Hepatocyte (in vitro differentiated cells): ENCODE measurements around the gene ATP8A1. TPM values are rescaled to one million over a fixed set of nuclear protein-coding genes. Genes with fewer than 3 reads are reported as not detected.

ENCODE experiments used
- DNase-seq: peaks from one replicate; pipeline ENCODE4 v3.0.0-alpha.2; 2016; ENCODE audit warnings: low spot score
- H2AFZ ChIP-seq: fragments of 200-600 bp; sonication (generic); 2 replicates; pipeline ENCODE4 v1.6.0; 2016; ENCODE audit warnings: antibody characterized with exemption, mild to moderate bottlenecking
- H3K27ac ChIP-seq: fragments of 200-600 bp; sonication (generic); 2 replicates; pipeline ENCODE4 v1.5.1; 2016; ENCODE audit warnings: mild to moderate bottlenecking
- H3K27me3 ChIP-seq: fragments of 200-600 bp; sonication (generic); 2 replicates; pipeline ENCODE4 v1.6.1; 2016
- H3K36me3 ChIP-seq: fragments of 200-600 bp; sonication (generic); replicated peaks from 2 replicates; pipeline ENCODE4 v1.5.1; 2016; ENCODE audit warnings: low read depth; ENCODE audit not compliant: insufficient read depth
- H3K4me1 ChIP-seq: fragments of 200-600 bp; sonication (generic); 2 replicates; pipeline ENCODE4 v1.5.1; 2016; ENCODE audit warnings: mild to moderate bottlenecking, moderate library complexity; ENCODE audit not compliant: insufficient read depth
- H3K4me2 ChIP-seq: fragments of 200-600 bp; sonication (generic); 2 replicates; pipeline ENCODE4 v1.6.0; 2016
- H3K4me3 ChIP-seq: fragments of 200-600 bp; sonication (generic); 2 replicates; pipeline ENCODE4 v1.5.1; 2016; ENCODE audit warnings: mild to moderate bottlenecking
- H3K79me2 ChIP-seq: fragments of 200-600 bp; sonication (generic); 2 replicates; pipeline ENCODE4 v1.6.0; 2017; ENCODE audit warnings: mild to moderate bottlenecking
- H3K9me2 ChIP-seq: fragments of 200-600 bp; sonication (generic); replicated peaks from 2 replicates; pipeline ENCODE4 v1.6.0; 2017; ENCODE audit warnings: mild to moderate bottlenecking; ENCODE audit not compliant: insufficient read depth
- H3K9me3 ChIP-seq: fragments of 200-600 bp; sonication (generic); 2 replicates; pipeline ENCODE4 v1.5.1; 2016; ENCODE audit warnings: low read depth, mild to moderate bottlenecking
- H4K20me1 ChIP-seq: fragments of 200-600 bp; sonication (generic); 2 replicates; pipeline ENCODE4 v1.6.0; 2016; ENCODE audit warnings: mild to moderate bottlenecking; ENCODE audit not compliant: insufficient read depth, poor library complexity, severe bottlenecking
- EZH2 ChIP-seq: fragments of 200-600 bp; sonication (generic); IDR thresholded peaks from 2 replicates; pipeline ENCODE4 v1.6.1; 2016; ENCODE audit warnings: antibody characterized with exemption, mild to moderate bottlenecking, borderline replicate concordance
- EZH2phosphoT487 ChIP-seq: fragments of 200-600 bp; sonication (generic); IDR thresholded peaks from one replicate; pipeline ENCODE4 v1.6.1; 2018; ENCODE audit warnings: antibody characterized with exemption, mild to moderate bottlenecking, low read depth, moderate library complexity; ENCODE audit not compliant: unreplicated experiment, severe bottlenecking
- WGBS: methylation state at CpG from one replicate; pipeline ENCODE4 v1.1.6; 2016; ENCODE audit warnings: low lambda C conversion rate; ENCODE audit errors: missing lambda C conversion rate; 5-methylcytosine and 5-hydroxymethylcytosine counted together
- polyA plus RNA-seq: library from polyadenylated mRNA; unstranded; fragments of >200 nt; fragmentation: Nextera tagmentation; extraction: Ambion mirVana; gene quantifications from 2 replicates; pipeline ENCODE4 v1.2.1, GENCODE V29; 2016
- total RNA-seq: library from RNA; depleted of rRNA; stranded (reverse); fragments of >200 nt; gene quantifications from 2 replicates; pipeline ENCODE4 v1.2.3, GENCODE V29; 2014
- TF ChIP-seq, protein P1 (sequence below): fragments of 200-600 bp; sonication (generic); IDR thresholded peaks from 2 replicates; pipeline ENCODE4 v1.5.1; 2016; ENCODE audit warnings: antibody characterized with exemption, mild to moderate bottlenecking; ENCODE audit not compliant: poor library complexity

Gene ATP8A1
- total and polyA plus RNA-seq, 2 experiments from 2014 or later, result 3.3 to 42.1 TPM

- no peak overlapping the region for H2AFZ ChIP-seq
- H3K27ac ChIP-seq, result no peak overlapping the region
- H3K4me1 ChIP-seq, result no peaks in the 10 kb centered on the region
Observed at GRCh38 chr4:42617030-42617429, 39.9 kb downstream of the ATP8A1 start.

DNA sequence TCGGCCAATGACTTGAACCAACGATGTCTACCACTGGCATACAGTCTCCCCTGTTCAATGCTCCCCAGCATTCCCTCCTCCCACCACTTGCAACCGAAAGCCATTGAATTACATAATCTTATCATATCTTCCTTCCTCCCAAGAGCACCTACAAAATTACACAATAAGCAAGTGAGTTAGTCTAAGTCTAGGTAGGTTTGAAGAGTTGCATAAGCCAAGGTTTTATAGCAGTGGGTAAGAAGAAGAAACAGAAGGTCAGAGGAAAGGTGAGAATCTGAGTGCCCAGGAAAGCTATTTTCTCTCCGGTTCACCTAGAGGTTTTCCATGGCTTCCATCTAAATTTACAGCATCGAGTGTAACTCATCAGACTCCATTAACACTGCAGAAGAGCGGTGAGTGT is 40.3 kb downstream of the ATP8A1 start:
- Histone ChIP-seq H3K36me3 (no peaks in the 10 kb centered on the region), H3K27me3 (no peaks in the 10 kb centered on the region), H3K9me2 (no peaks in the 10 kb centered on the region), H4K20me1 (no peaks in the 10 kb centered on the region), H3K4me3 (no peak overlapping the region), H3K4me1 (no peaks in the 10 kb centered on the region), H3K79me2 (no peaks in the 10 kb centered on the region), H3K9me3 (no peaks in the 10 kb centered on the region), H3K4me2 (no peak overlapping the region), H2AFZ (no peak overlapping the region), H3K27ac (no peak overlapping the region)
- WGBS, result 95% methylated on average over 6 of the region's 6 CpGs
- no peak for DNase-seq
- TF ChIP-seq, protein P1, sequence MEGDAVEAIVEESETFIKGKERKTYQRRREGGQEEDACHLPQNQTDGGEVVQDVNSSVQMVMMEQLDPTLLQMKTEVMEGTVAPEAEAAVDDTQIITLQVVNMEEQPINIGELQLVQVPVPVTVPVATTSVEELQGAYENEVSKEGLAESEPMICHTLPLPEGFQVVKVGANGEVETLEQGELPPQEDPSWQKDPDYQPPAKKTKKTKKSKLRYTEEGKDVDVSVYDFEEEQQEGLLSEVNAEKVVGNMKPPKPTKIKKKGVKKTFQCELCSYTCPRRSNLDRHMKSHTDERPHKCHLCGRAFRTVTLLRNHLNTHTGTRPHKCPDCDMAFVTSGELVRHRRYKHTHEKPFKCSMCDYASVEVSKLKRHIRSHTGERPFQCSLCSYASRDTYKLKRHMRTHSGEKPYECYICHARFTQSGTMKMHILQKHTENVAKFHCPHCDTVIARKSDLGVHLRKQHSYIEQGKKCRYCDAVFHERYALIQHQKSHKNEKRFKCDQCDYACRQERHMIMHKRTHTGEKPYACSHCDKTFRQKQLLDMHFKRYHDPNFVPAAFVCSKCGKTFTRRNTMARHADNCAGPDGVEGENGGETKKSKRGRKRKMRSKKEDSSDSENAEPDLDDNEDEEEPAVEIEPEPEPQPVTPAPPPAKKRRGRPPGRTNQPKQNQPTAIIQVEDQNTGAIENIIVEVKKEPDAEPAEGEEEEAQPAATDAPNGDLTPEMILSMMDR, result no peak
- TF ChIP-seq EZH2phosphoT487, result no peak

More at GRCh38 chr4:42617030-42617429, 39.9 kb downstream of the ATP8A1 start:
- Histone ChIP-seq H3K36me3 (no peaks in the 10 kb centered on the region), H3K27me3 (no peaks in the 10 kb centered on the region), H3K9me2 (no peaks in the 10 kb centered on the region), H4K20me1 (no peaks in the 10 kb centered on the region), H3K4me3 (no peak overlapping the region), H3K4me2 (no peak overlapping the region), H3K79me2 (no peaks in the 10 kb centered on the region), H3K9me3 (no peaks in the 10 kb centered on the region)
- 86% methylated on average over 2 of the region's 2 CpGs for WGBS
- DNase-seq, result no peak
- TF ChIP-seq, protein P1, result no peak

DNA sequence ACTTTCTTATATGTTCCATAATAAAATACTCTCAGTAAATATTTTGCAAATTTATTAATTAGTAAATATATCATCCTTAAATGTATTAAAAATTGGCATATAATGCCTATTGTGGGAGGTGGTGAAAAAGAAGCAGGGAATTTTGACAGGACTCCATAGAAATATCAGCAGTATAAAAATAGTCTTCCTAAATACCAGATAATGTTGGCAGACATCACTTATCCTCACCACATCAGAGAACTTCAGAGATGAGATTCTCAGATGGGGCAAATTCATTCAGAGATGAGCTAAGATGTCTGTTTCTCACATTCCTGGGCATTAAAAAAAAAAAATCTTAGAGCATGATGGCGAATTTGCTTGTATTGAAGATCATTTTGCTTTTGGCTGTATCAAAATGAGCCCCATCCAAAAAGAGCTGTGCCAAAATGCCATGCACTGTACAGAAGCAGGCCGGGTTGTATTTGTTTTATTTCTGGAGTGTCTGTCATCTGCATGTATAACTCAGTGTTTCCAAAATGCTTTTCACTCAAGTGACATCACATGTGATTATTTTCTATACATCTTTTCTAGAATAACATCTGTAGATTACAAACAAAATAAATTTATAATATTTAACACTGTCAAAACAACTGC is 41.7 kb downstream of the ATP8A1 start:
- H3K4me2 ChIP-seq, result no peak overlapping the region
- H3K9me2 ChIP-seq, result no peaks in the 10 kb centered on the region
- no peak for DNase-seq
- no peak overlapping the region for H3K27ac ChIP-seq
- H3K27me3 ChIP-seq, result no peaks in the 10 kb centered on the region
- no peak overlapping the region for H2AFZ ChIP-seq
- H4K20me1 ChIP-seq, result no peaks in the 10 kb centered on the region
- TF ChIP-seq EZH2 (no peak), EZH2phosphoT487 (no peak)
- TF ChIP-seq, protein P1, result no peak
- H3K36me3 ChIP-seq, result no peaks in the 10 kb centered on the region
- no peaks in the 10 kb centered on the region for H3K9me3 ChIP-seq
- no peaks in the 10 kb centered on the region for H3K79me2 ChIP-seq
- no peaks in the 10 kb centered on the region for H3K4me1 ChIP-seq
- whole genome bisulfite sequencing, result 78% methylated on average over 2 of the region's 2 CpGs
- no peak overlapping the region for H3K4me3 ChIP-seq

DNA sequence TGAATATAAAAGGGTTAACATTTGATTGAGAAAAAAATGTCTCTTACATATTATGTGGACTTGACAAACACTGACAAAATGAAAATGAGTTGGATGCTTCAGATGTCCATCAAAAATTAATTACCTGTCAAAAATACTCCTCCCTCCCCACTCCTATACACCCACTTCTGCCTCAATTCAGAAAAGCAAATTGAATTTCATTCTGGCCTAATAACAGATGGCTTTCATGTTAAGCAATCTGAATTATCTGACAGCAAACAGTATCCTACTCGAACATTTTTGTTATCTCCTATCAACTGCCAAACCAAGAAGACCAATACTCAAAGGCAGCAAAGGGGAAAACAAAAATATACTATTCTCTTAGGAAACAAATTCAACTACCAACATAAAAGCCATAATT is 44.0 kb downstream of the ATP8A1 start:
- Histone ChIP-seq H3K36me3 (no peaks in the 10 kb centered on the region), H3K27ac (no peak overlapping the region), H3K27me3 (no peaks in the 10 kb centered on the region), H3K4me1 (no peaks in the 10 kb centered on the region), H3K9me3 (no peaks in the 10 kb centered on the region), H4K20me1 (no peaks in the 10 kb centered on the region), H3K4me3 (no peak overlapping the region), H3K79me2 (no peaks in the 10 kb centered on the region), H3K4me2 (no peak overlapping the region), H3K9me2 (no peaks in the 10 kb centered on the region), H2AFZ (no peak overlapping the region)
- WGBS, result 23% methylated on average over 1 of the region's 1 CpG
- TF ChIP-seq EZH2 (no peak), EZH2phosphoT487 (no peak)
- TF ChIP-seq, protein P1, result no peak
- no peak for DNase-seq
